HG02981 (cell line): ENCODE results near the gene SPEF2.
A peak's percentile ranks its signal among the peaks of the same experiment; 100 is the strongest.
"Not testable (repeated sequence)": the region's sequence is repeated elsewhere in the genome, so short reads cannot be mapped to it uniquely, and the experiment has no call there.

Source experiments
- ATAC-seq: cut with Tn5 transposase; IDR thresholded peaks from one replicate; pipeline ENCODE4 v1.9.1; 2021; ENCODE audit warnings: mild to moderate bottlenecking, moderate library complexity; ENCODE audit not compliant: unreplicated experiment

The SPEF2 gene

DNA sequence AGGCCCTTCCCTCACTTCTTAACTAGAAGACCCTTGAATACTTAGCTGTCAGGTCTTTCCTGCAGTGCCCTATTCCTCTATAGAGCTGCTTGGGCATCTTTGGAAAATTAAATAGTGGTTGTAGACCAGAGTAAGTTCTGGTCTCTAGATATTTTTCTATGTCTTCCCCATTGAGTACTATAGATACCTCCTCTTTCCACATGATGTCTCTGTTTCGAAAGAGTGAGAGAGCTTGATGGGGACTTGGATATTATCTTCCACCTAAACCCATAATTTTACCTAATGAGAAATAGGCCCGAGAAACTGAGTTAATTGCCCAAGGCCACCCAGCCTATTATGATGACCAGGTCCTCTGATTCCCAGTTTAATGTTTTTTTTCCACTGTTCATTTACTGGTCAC is 40.2 kb downstream of the SPEF2 start:
- no peak for ATAC-seq

GRCh38 chr5:35659556-35659955 is 41.9 kb downstream of the SPEF2 start:
- no peak for ATAC-seq

DNA sequence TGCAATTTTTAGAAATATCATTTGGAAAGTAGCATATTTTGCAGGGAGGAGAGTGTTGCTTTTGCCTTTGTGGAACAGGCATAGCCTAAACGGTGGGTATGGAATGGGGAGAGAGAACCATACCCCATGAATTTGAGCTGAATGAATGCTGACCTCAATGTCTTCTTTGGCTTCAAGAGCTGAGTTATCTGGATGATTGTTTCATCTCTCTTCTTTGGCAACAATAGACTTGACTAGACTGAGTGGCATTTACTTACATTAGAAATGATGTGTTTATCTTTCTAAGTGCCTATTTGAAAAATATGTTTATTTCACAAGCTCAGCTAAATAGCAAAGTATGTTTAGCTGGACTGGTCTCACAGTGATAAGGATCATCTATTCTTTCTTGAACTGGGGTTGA is 42.8 kb downstream of the SPEF2 start:
- no peak for ATAC-seq

- no peak for ATAC-seq
These were observed 46.9 kb downstream of the SPEF2 start for GRCh38 chr5:35664584-35664983.

GRCh38 chr5:35665096-35665495 is 47.4 kb downstream of the SPEF2 start:
- ATAC-seq, result no peak

DNA sequence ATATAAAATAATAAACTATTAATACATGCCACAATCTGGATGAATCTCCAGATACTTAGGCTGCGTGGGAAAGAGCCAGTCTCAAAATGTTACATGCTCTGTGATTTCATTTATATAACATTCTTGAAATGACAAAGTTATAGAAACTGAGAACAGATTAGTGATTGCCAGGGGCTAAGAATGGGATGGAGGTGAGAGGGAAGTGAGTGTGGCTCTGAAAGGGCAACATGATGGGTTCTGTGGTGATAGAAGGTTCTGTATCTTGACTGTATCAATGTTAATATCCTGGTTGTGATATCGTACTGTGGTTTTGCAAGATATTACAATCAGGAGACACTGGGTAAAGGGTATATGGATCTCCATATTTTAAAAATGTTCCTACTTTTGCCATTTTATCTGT is 50.7 kb downstream of the SPEF2 start:
- ATAC-seq, result no peak

DNA sequence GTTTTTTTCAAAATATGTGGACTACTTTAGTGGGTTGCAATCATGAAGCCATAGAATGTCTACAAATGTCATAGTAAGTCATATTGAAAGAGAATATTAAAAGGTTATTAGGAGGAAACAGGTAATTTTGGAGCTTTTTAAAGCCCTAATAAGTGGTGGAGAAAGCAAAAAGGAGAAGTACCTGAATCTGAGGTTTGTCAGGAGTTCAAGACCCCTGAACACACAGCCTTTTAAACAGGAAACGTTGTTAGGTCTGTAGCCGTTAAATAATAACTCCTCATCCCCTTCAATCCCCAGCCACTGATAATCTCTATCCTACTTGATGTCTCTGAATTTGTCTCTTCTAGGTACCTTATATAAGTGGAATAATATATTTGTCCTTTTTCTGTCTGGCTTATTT is 51.1 kb downstream of the SPEF2 start:
- no peak for ATAC-seq

GRCh38 chr5:35671541-35672295 is 54.1 kb downstream of the SPEF2 start:
- ATAC-seq, result no peak

- not testable (repeated sequence) for ATAC-seq
These were observed 54.6 kb downstream of the SPEF2 start for GRCh38 chr5:35672296-35672655.

GRCh38 chr5:35672995-35673394 is 55.3 kb downstream of the SPEF2 start:
- peak; percentile 78 for ATAC-seq

DNA sequence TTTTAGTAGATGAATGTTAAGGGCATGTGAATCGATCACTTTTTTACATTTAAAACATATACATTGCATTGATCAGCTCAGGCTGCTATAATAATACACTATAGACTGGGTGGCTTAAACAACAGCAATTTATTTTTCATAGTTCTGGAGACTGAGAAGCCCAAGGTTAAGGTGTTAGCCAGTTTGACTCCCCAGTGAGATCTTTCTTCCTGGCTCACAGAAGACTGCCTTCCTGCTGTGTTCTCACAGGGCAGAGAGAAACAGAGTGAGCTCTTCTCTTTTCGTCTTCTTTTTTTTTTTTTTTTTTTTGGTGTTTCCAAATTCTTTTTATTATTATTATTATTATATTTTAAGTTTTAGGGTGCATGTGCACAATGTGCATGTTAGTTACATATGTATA is 56.4 kb downstream of the SPEF2 start:
- ATAC-seq, result no peak

GRCh38 chr5:35675392-35675791 is 57.7 kb downstream of the SPEF2 start:
- ATAC-seq, result no peak

- ATAC-seq, result no peak
These were observed 60.2 kb downstream of the SPEF2 start for GRCh38 chr5:35677878-35678277.

DNA sequence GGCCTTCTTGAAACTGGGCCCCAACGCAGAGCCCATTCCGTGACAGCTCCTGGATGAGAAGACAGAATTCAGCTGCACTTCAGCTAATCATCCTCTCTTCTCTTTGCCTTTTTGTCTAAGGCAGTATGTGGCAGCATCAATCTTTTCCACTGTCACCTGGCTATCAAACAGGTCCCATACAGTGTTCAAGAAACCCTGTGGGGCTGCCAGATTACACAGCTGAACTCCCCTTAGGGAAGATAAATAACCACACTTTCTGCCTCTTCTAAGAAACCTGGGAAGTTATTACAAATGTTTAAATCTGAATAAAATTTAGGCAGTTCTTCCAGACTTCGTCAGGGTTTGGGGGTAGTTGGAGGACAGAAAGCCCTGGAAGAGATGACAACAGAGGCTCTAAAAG is 61.0 kb downstream of the SPEF2 start:
- ATAC-seq, result no peak

DNA sequence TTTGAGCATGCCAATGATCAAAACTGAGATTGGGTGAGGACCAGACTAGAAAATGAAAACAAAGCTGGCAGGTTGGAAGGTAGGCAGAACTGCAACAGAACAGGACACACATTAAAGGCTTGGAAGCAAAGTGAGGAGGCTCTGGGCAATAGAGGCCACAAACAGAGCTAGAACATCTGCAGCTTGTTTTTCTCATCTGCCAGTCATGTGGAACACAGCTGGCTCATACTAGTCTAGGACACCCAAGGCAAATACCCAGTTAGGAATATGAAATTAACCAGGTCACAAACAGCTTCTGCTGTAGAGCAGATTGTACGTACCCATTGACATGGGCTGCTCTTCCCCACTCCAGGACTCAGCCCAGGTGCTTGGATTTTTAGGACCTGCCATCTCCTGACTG is 61.7 kb downstream of the SPEF2 start:
- ATAC-seq, result no peak

DNA sequence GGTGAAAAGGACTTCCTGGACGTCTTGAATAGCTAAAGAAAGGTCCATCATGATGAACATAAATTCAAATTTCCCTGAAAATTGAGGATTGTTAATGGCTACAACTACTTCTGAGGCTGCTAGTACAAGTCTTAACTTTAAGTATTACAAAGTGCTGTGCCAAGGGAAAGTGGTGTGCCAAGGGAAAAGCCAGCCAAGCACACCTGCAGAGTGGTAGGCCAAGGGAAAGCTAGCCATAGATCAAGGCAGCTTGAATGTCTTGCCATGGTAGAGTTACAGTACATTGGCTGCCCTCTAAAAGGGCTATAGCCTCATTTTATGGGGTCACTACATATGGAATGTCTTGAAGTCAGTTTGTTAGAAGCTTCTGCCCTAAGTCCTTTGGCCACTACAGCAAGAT is 64.2 kb downstream of the SPEF2 start:
- no peak for ATAC-seq

DNA sequence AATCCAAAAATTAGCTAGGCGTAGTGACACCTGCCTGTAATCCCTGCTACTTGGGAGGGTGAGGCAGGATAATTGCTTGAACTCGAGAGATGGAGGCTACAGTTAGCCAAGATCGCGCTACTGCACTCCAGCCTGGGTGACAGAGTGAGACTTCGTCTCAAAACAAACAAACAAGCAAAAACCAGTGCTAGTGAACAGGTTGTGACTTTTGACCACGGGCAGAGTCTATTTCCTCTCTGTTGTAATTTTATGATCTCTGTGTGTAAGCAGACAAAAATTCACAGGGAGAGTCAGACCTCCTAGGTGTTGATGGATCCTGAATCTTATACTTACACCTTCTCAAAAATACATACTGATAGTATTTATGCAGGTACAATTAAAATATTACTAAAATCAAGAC is 65.8 kb downstream of the SPEF2 start:
- ATAC-seq, result no peak

- no peak for ATAC-seq
These were observed 67.5 kb downstream of the SPEF2 start for GRCh38 chr5:35685161-35685560.

GRCh38 chr5:35687961-35688360 is 70.3 kb downstream of the SPEF2 start:
- no peak for ATAC-seq

DNA sequence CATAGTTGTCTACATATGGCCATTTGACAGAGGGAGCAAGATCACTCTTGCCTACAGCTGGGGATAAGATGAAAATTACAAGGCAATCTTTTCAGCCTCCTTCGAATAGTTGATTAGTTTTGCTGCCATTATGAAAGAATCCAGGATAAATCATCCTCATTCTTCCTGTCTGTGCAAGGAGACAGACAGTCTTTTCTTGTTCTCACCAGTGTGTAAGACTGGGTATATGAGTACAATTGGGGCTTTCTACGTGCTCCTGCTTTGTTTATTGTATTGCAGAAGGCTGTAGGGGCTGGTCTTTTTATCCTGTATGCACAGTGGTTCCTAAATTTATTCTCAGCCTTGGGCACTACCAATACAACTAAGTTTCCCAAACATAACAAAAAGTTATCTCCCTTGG is 76.8 kb downstream of the SPEF2 start:
- no peak for ATAC-seq

- no peak for ATAC-seq
These were observed 80.6 kb downstream of the SPEF2 start for GRCh38 chr5:35698047-35698808.

DNA sequence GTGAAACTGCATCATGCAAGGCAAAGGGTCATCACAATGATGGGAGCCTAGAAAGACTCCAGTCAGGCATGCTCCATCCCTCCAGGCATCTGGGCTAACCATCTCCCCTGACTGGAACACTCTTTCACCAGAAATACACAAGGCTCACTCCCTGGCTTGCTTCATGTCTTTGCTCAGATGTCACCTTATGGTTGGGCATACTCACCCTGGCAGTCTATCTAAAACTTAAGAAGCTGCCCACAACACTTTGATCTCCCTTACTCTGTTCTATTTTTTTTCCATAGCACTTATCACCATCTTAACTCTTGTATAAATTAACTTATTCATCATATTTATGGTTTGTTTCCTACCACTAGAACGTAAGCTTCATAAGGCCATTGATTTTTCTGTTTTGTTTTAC is 90.0 kb downstream of the SPEF2 start:
- no peak for ATAC-seq

DNA sequence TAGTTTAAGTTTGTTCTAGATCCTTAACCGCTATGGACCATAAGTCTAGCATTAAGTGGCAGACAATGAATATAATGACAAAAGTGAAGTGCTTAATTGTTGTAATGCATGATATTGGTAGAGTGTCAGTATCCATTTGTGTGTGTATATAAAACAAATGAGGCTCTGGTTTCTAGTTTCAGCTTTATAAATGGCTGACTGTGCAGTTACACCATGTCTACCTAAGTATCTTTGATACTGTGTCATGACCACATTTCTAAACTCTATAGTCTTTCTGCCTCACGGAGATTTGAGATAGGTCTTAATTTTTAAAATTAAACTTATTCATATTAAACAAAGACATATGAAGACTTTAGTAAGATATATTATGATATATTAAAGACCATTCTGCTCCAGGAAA is 92.0 kb downstream of the SPEF2 start:
- ATAC-seq, result no peak
